OCI-LY1 (cell line): ENCODE data around the gene PXDN.

Experiments
- H2AFZ ChIP-seq: fragments of 200-600 bp; sonication (generic), shearing (Covaris generic); 2 replicates; pipeline ENCODE4 v1.6.0; 2014; ENCODE audit warnings: antibody characterized with exemption, mild to moderate bottlenecking, low read length
- H3F3A ChIP-seq: fragments of 200-600 bp; sonication (generic), shearing (Covaris generic); 2 replicates; pipeline ENCODE4 v1.6.0; 2014; ENCODE audit warnings: mild to moderate bottlenecking, antibody characterized with exemption, low read length, moderate library complexity; ENCODE audit not compliant: insufficient read depth
- H3K27ac ChIP-seq: fragments of 200-600 bp; sonication (generic); 2 replicates; pipeline ENCODE4 v1.5.1; 2014; ENCODE audit warnings: low read length, mixed run types, mild to moderate bottlenecking, low read depth; ENCODE audit not compliant: poor library complexity, severe bottlenecking
- H3K27me3 ChIP-seq: fragments of 200-600 bp; sonication (generic); 2 replicates; pipeline ENCODE4 v1.6.0; 2014; ENCODE audit warnings: antibody characterized with exemption, mild to moderate bottlenecking, low read length, moderate library complexity; ENCODE audit not compliant: insufficient read depth
- H3K36me3 ChIP-seq: fragments of 200-600 bp; sonication (generic); 2 replicates; pipeline ENCODE4 v1.6.1; 2014; ENCODE audit warnings: mild to moderate bottlenecking, antibody characterized with exemption, low read length, moderate library complexity, mixed read lengths; ENCODE audit not compliant: insufficient read depth
- H3K4me1 ChIP-seq: fragments of 200-600 bp; sonication (generic); 2 replicates; pipeline ENCODE4 v1.5.1; 2014; ENCODE audit warnings: mild to moderate bottlenecking, low read length, moderate library complexity; ENCODE audit not compliant: insufficient read depth, severe bottlenecking
- H3K4me2 ChIP-seq: fragments of 200-600 bp; sonication (generic), shearing (Covaris generic); 2 replicates; pipeline ENCODE4 v1.6.1; 2014; ENCODE audit warnings: low read length
- H3K4me3 ChIP-seq: fragments of 200-600 bp; sonication (generic); 2 replicates; pipeline ENCODE4 v1.5.1; 2014; ENCODE audit warnings: low read length, low read depth, mild to moderate bottlenecking, mixed read lengths; ENCODE audit not compliant: poor library complexity, severe bottlenecking
- H3K79me2 ChIP-seq: fragments of 200-600 bp; shearing (Covaris generic); 2 replicates; pipeline ENCODE4 v1.6.1; 2016; ENCODE audit warnings: mixed run types, low read length, mixed read lengths; ENCODE audit not compliant: insufficient read depth
- H3K9ac ChIP-seq: fragments of 200-600 bp; sonication (generic), shearing (Covaris generic); 2 replicates; pipeline ENCODE4 v1.6.1; 2014; ENCODE audit warnings: mild to moderate bottlenecking, low read length, mixed read lengths
- H3K9me2 ChIP-seq: fragments of 200-600 bp; sonication (generic), shearing (Covaris generic); 2 replicates; pipeline ENCODE4 v1.6.1; 2014; ENCODE audit warnings: low read depth, mild to moderate bottlenecking, low read length, mixed read lengths
- H3K9me3 ChIP-seq: fragments of 200-600 bp; shearing (Covaris generic); 2 replicates; pipeline ENCODE4 v1.6.1; 2014; ENCODE audit warnings: low read length, mixed read lengths
- H4K20me1 ChIP-seq: fragments of 200-600 bp; sonication (generic), shearing (Covaris generic); 2 replicates; pipeline ENCODE4 v1.6.0; 2016; ENCODE audit warnings: mild to moderate bottlenecking, low read length; ENCODE audit not compliant: insufficient read depth
- CTCF ChIP-seq: fragments of 200-600 bp; sonication (generic), shearing (Covaris generic); IDR thresholded peaks from 2 replicates; pipeline ENCODE4 v1.5.1; 2017; ENCODE audit warnings: mild to moderate bottlenecking, antibody characterized with exemption, low read length, moderate library complexity, mixed read lengths
- EZH2 ChIP-seq: fragments of 200-600 bp; sonication (generic), shearing (Covaris generic); IDR thresholded peaks from 2 replicates; pipeline ENCODE4 v1.8.0; 2017; ENCODE audit warnings: borderline replicate concordance, mixed run types, mild to moderate bottlenecking, antibody characterized with exemption, low read length, moderate library complexity, mixed read lengths

The PXDN gene

GRCh38 chr2:1688859-1689258 lies 55.5 kb downstream of the PXDN start:
- Histone ChIP-seq H3K4me3 (no peak overlapping the region), H3K27ac (no peak overlapping the region), H3K27me3 (no peaks in the 10 kb centered on the region), H3K9ac (no peak overlapping the region), H3K36me3 (no peaks in the 10 kb centered on the region), H3K4me1 (no peaks in the 10 kb centered on the region), H3K9me2 (no peaks in the 10 kb centered on the region), H3K4me2 (no peak overlapping the region), H3F3A (no peaks in the 10 kb centered on the region), H4K20me1 (no peaks in the 10 kb centered on the region), H3K79me2 (no peaks in the 10 kb centered on the region), H2AFZ (no peak overlapping the region), H3K9me3 (no peaks in the 10 kb centered on the region)
- TF ChIP-seq EZH2 (no peak), CTCF (no peak)

- Histone ChIP-seq H3K9ac (no peak overlapping the region), H3K36me3 (no peaks in the 10 kb centered on the region)
Measured at GRCh38 chr2:1688161-1688560, 56.2 kb downstream of the PXDN start.

GRCh38 chr2:1687254-1687653 lies 57.1 kb downstream of the PXDN start:
- no peaks in the 10 kb centered on the region for H3K4me1 ChIP-seq
- H3K9me2 ChIP-seq, result no peaks in the 10 kb centered on the region
- no peak overlapping the region for H2AFZ ChIP-seq
- no peak overlapping the region for H3K4me2 ChIP-seq
- H3K36me3 ChIP-seq, result no peaks in the 10 kb centered on the region
- TF ChIP-seq CTCF (no peak), EZH2 (no peak)
- no peaks in the 10 kb centered on the region for H3K79me2 ChIP-seq
- H3K4me3 ChIP-seq, result no peak overlapping the region
- H3K27me3 ChIP-seq, result no peaks in the 10 kb centered on the region
- no peaks in the 10 kb centered on the region for H3F3A ChIP-seq
- no peaks in the 10 kb centered on the region for H3K9me3 ChIP-seq
- no peak overlapping the region for H3K9ac ChIP-seq
- H4K20me1 ChIP-seq, result no peaks in the 10 kb centered on the region
- H3K27ac ChIP-seq, result no peak overlapping the region

More at GRCh38 chr2:1688161-1688560, 56.2 kb downstream of the PXDN start:
- no peaks in the 10 kb centered on the region for H3F3A ChIP-seq
- H3K4me2 ChIP-seq, result no peak overlapping the region
- no peaks in the 10 kb centered on the region for H4K20me1 ChIP-seq
- H2AFZ ChIP-seq, result no peak overlapping the region
- H3K27ac ChIP-seq, result no peak overlapping the region
- H3K79me2 ChIP-seq, result no peaks in the 10 kb centered on the region
- TF ChIP-seq EZH2, result no peak
- TF ChIP-seq CTCF, result no peak
- no peak overlapping the region for H3K4me3 ChIP-seq
- H3K9me2 ChIP-seq, result no peaks in the 10 kb centered on the region
- no peaks in the 10 kb centered on the region for H3K27me3 ChIP-seq
- no peaks in the 10 kb centered on the region for H3K4me1 ChIP-seq
- no peaks in the 10 kb centered on the region for H3K9me3 ChIP-seq
